HL-60 (cell line): Measurements from ENCODE around the gene NEB.

Experiments
- DNase-seq, 2 experiments: peaks; one replicate each; pipeline ENCODE4 v3.0.0-alpha.2; 2010 to 2020; ENCODE audit warnings: low read depth in 1 of 2, low spot score in 1 of 2
- H3K27ac ChIP-seq: fragments of 250-450 bp; sonication (Bioruptor Pico); replicated peaks from 2 replicates; pipeline ENCODE4 v1.5.1; 2020; ENCODE audit warnings: mild to moderate bottlenecking, moderate library complexity
- H3K27me3 ChIP-seq: fragments of 250-450 bp; sonication (Bioruptor Pico); 2 replicates; pipeline ENCODE4 v1.5.1; 2021; ENCODE audit warnings: mild to moderate bottlenecking, moderate library complexity; ENCODE audit not compliant: insufficient read depth, poor library complexity, severe bottlenecking
- H3K4me3 ChIP-seq: replicated peaks from 2 replicates; pipeline ENCODE4 v1.5.1; 2011; ENCODE audit warnings: mild to moderate bottlenecking, control low read depth, low read length; ENCODE audit not compliant: insufficient read depth
- GABPA ChIP-seq: IDR thresholded peaks from 2 replicates; pipeline ENCODE4 v1.6.1; 2012; ENCODE audit warnings: low read depth
- POLR2AphosphoS5 ChIP-seq: IDR thresholded peaks from 2 replicates; pipeline ENCODE4 v1.6.1; 2012; ENCODE audit warnings: low read depth
- SPI1 ChIP-seq: IDR thresholded peaks from 2 replicates; pipeline ENCODE4 v1.6.1; 2012; ENCODE audit warnings: low read depth, mild to moderate bottlenecking, borderline replicate concordance
- TF ChIP-seq, protein P1 (sequence below): IDR thresholded peaks from 2 replicates; pipeline ENCODE4 v1.6.1; 2012; ENCODE audit warnings: low read depth; ENCODE audit not compliant: insufficient replicate concordance
- TF ChIP-seq, protein P2 (sequence below): IDR thresholded peaks from one replicate; pipeline ENCODE4 v1.5.1; 2011; ENCODE audit warnings: low read length, control low read depth, inconsistent platforms; ENCODE audit not compliant: insufficient read depth

NEB gene

DNA sequence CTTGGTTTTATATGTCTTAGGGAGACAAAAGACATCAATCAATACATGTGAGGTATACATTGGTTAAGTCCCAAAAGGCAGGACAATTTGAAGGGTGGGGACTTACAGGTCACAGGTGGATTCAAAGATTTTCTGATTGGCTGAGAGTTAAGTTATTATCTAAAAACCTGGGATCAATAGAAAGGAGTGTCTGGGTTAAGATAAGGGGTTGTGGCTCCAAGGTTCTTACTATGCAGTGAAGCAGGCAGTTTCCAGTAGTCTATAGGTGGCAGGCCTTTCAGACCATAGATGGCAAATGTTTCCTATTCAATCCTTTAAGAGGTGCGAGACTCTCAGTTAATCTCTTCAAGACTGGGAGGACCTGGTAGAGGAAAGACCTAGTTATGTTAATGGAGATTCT is 42.1 kb upstream of the NEB start:
- no peaks in the 10 kb centered on the region for H3K27me3 ChIP-seq
- no peak for DNase-seq
- TF ChIP-seq, protein P1, sequence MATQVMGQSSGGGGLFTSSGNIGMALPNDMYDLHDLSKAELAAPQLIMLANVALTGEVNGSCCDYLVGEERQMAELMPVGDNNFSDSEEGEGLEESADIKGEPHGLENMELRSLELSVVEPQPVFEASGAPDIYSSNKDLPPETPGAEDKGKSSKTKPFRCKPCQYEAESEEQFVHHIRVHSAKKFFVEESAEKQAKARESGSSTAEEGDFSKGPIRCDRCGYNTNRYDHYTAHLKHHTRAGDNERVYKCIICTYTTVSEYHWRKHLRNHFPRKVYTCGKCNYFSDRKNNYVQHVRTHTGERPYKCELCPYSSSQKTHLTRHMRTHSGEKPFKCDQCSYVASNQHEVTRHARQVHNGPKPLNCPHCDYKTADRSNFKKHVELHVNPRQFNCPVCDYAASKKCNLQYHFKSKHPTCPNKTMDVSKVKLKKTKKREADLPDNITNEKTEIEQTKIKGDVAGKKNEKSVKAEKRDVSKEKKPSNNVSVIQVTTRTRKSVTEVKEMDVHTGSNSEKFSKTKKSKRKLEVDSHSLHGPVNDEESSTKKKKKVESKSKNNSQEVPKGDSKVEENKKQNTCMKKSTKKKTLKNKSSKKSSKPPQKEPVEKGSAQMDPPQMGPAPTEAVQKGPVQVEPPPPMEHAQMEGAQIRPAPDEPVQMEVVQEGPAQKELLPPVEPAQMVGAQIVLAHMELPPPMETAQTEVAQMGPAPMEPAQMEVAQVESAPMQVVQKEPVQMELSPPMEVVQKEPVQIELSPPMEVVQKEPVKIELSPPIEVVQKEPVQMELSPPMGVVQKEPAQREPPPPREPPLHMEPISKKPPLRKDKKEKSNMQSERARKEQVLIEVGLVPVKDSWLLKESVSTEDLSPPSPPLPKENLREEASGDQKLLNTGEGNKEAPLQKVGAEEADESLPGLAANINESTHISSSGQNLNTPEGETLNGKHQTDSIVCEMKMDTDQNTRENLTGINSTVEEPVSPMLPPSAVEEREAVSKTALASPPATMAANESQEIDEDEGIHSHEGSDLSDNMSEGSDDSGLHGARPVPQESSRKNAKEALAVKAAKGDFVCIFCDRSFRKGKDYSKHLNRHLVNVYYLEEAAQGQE: no peak
- TF ChIP-seq GABPA (no peak), SPI1 (no peak), POLR2AphosphoS5 (no peak)
- TF ChIP-seq, protein P2, sequence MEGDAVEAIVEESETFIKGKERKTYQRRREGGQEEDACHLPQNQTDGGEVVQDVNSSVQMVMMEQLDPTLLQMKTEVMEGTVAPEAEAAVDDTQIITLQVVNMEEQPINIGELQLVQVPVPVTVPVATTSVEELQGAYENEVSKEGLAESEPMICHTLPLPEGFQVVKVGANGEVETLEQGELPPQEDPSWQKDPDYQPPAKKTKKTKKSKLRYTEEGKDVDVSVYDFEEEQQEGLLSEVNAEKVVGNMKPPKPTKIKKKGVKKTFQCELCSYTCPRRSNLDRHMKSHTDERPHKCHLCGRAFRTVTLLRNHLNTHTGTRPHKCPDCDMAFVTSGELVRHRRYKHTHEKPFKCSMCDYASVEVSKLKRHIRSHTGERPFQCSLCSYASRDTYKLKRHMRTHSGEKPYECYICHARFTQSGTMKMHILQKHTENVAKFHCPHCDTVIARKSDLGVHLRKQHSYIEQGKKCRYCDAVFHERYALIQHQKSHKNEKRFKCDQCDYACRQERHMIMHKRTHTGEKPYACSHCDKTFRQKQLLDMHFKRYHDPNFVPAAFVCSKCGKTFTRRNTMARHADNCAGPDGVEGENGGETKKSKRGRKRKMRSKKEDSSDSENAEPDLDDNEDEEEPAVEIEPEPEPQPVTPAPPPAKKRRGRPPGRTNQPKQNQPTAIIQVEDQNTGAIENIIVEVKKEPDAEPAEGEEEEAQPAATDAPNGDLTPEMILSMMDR: no peak
- no peak overlapping the region for H3K4me3 ChIP-seq
- H3K27ac ChIP-seq: no peak overlapping the region

- no peak for DNase-seq
- no peak overlapping the region for H3K27ac ChIP-seq
- H3K27me3 ChIP-seq: no peaks in the 10 kb centered on the region
- TF ChIP-seq POLR2AphosphoS5 (no peak), SPI1 (no peak), GABPA (no peak)
- TF ChIP-seq, protein P1: no peak
- TF ChIP-seq, protein P2: no peak
- H3K4me3 ChIP-seq: no peak overlapping the region
Measured at GRCh38 chr2:151775057-151775740, 40.9 kb upstream of the NEB start.

DNA sequence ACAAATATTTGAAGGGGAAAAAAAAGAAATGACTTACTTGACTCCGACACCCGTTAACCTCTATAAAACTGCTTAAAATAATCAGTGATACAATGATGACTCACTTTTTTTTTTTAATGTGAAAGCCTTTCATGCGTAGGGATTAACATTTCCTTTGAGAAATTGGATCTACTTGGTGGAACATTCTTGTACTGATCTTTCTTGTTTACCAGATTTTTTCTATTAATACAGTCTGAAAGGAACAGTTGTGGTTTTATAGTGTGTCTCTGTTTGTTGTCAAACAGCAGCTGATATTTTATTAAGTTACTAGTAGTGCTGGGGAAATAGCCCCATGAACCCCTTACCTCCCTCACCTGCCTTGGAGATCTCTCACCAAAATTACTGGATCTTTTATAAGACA is 40.2 kb upstream of the NEB start:
- DNase-seq: no peak
- TF ChIP-seq SPI1 (no peak), GABPA (no peak), POLR2AphosphoS5 (no peak)
- TF ChIP-seq, protein P1: no peak
- TF ChIP-seq, protein P2: no peak
- no peak overlapping the region for H3K4me3 ChIP-seq
- no peaks in the 10 kb centered on the region for H3K27me3 ChIP-seq
- H3K27ac ChIP-seq: no peak overlapping the region
